Neural cell (in vitro differentiated cells): ENCODE data around the gene SNX30. TPM values are rescaled to one million over a fixed set of nuclear protein-coding genes. Genes with fewer than 3 reads are reported as not detected.

Experiments used
- H2AFZ ChIP-seq: fragments of 200-600, 300-800 bp; sonication (generic), shearing (Covaris generic); 2 replicates; pipeline ENCODE4 v1.6.0; 2014; ENCODE audit warnings: low read depth, mild to moderate bottlenecking, antibody characterized with exemption, low read length, moderate library complexity
- H3F3A ChIP-seq: fragments of 200-600 bp; shearing (Covaris generic); 2 replicates; pipeline ENCODE4 v1.6.1; 2016; ENCODE audit warnings: mild to moderate bottlenecking, moderate library complexity, mixed read lengths, antibody characterized with exemption, low read length; ENCODE audit not compliant: insufficient read depth, poor library complexity, severe bottlenecking
- H3K27ac ChIP-seq: fragments of 200-600, 300-800 bp; sonication (generic), shearing (Covaris generic); 2 replicates; pipeline ENCODE4 v1.5.1; 2014; ENCODE audit warnings: mild to moderate bottlenecking, low read length, moderate library complexity
- H3K27me3 ChIP-seq: fragments of 300-800, 200-600 bp; sonication (generic), shearing (Covaris generic); 2 replicates; pipeline ENCODE4 v1.6.0; 2014; ENCODE audit warnings: mild to moderate bottlenecking, low read depth, low read length, moderate library complexity; ENCODE audit not compliant: insufficient read depth
- H3K36me3 ChIP-seq: fragments of 300-800, 200-600 bp; sonication (generic), shearing (Covaris generic); 2 replicates; pipeline ENCODE4 v1.5.1; 2014; ENCODE audit warnings: mild to moderate bottlenecking, antibody characterized with exemption, low read length, moderate library complexity; ENCODE audit not compliant: insufficient read depth
- H3K4me2 ChIP-seq: fragments of 300-800, 200-600 bp; sonication (generic), shearing (Covaris generic); 2 replicates; pipeline ENCODE4 v1.6.0; 2014; ENCODE audit warnings: mild to moderate bottlenecking, low read length
- H3K4me3 ChIP-seq: fragments of 300-800, 200-600 bp; sonication (generic), shearing (Covaris generic); 2 replicates; pipeline ENCODE4 v1.5.1; 2014; ENCODE audit warnings: mild to moderate bottlenecking, low read length, moderate library complexity
- H3K79me2 ChIP-seq: fragments of 200-600 bp; shearing (Covaris generic); replicated peaks from 2 replicates; pipeline ENCODE4 v1.6.0; 2014; ENCODE audit warnings: mild to moderate bottlenecking, low read length, moderate library complexity; ENCODE audit not compliant: insufficient read depth
- H3K9ac ChIP-seq: fragments of 300-800, 200-600 bp; sonication (generic), shearing (Covaris generic); 2 replicates; pipeline ENCODE4 v1.6.1; 2016; ENCODE audit warnings: mild to moderate bottlenecking, low read length, mixed read lengths
- H3K9me2 ChIP-seq: fragments of 200-600 bp; shearing (Covaris generic); 2 replicates; pipeline ENCODE4 v1.6.1; 2016; ENCODE audit warnings: mild to moderate bottlenecking, low read length, mixed read lengths; ENCODE audit not compliant: insufficient read depth
- H3K9me3 ChIP-seq: fragments of 200-600, 300-800 bp; sonication (generic), shearing (Covaris generic); 2 replicates; pipeline ENCODE4 v1.6.1; 2016; ENCODE audit warnings: mild to moderate bottlenecking, mixed run types, low read length, moderate library complexity, mixed read lengths
- H4K20me1 ChIP-seq: fragments of 200-600 bp; shearing (Covaris generic); 2 replicates; pipeline ENCODE4 v1.6.1; 2016; ENCODE audit warnings: mild to moderate bottlenecking, mixed run types; ENCODE audit not compliant: insufficient read depth
- CTCF ChIP-seq: fragments of 450-650 bp; IDR thresholded peaks from 2 replicates; pipeline ENCODE4 v1.5.1; 2014; ENCODE audit warnings: antibody characterized with exemption, mild to moderate bottlenecking, moderate library complexity; ENCODE audit not compliant: poor library complexity, severe bottlenecking
- EP300 ChIP-seq: fragments of 450-650 bp; conservative IDR thresholded peaks from 2 replicates; pipeline ENCODE4 v1.6.1; 2014; ENCODE audit warnings: antibody characterized with exemption, mild to moderate bottlenecking, moderate library complexity; ENCODE audit not compliant: poor library complexity, severe bottlenecking
- EZH2 ChIP-seq: fragments of 200-600, 300-800 bp; shearing (Covaris generic), sonication (generic); IDR thresholded peaks from 2 replicates; pipeline ENCODE4 v1.6.1; 2014; ENCODE audit warnings: antibody characterized with exemption, low read length, borderline replicate concordance, mild to moderate bottlenecking; ENCODE audit not compliant: insufficient read depth, poor library complexity, severe bottlenecking
- MXI1 ChIP-seq: fragments of 450-650 bp; conservative IDR thresholded peaks from 2 replicates; pipeline ENCODE4 v1.6.1; 2014; ENCODE audit warnings: antibody characterized with exemption, mild to moderate bottlenecking; ENCODE audit not compliant: poor library complexity, severe bottlenecking
- POLR2AphosphoS5 ChIP-seq: IDR thresholded peaks from 2 replicates; pipeline ENCODE4 v1.6.1; 2012
- RAD21 ChIP-seq: fragments of 450-650 bp; conservative IDR thresholded peaks from 2 replicates; pipeline ENCODE4 v1.6.1; 2014; ENCODE audit warnings: antibody characterized with exemption, mild to moderate bottlenecking, moderate library complexity
- REST ChIP-seq: IDR thresholded peaks from 2 replicates; pipeline ENCODE4 v1.6.1; 2012; ENCODE audit warnings: borderline replicate concordance
- SMC3 ChIP-seq: fragments of 450-650 bp; conservative IDR thresholded peaks from 2 replicates; pipeline ENCODE4 v1.6.1; 2014; ENCODE audit warnings: antibody characterized with exemption, mild to moderate bottlenecking, moderate library complexity; ENCODE audit not compliant: poor library complexity
- TAF1 ChIP-seq: IDR thresholded peaks from 2 replicates; pipeline ENCODE4 v1.6.1; 2012; ENCODE audit warnings: low read depth
- polyA plus RNA-seq: library from polyadenylated mRNA; depleted of rRNA; stranded (reverse); fragments of >200 nt; gene quantifications from 2 replicates; pipeline ENCODE4 v1.2.3, GENCODE V29; 2014

Gene SNX30
- polyA plus RNA-seq, 1 donor from 2014 or later: 30.0 TPM

- H3K4me3 ChIP-seq: no peak overlapping the region
- no peaks in the 10 kb centered on the region for H3K9me2 ChIP-seq
- H4K20me1 ChIP-seq: no peaks in the 10 kb centered on the region
- no peak overlapping the region for H3K9ac ChIP-seq
- no peaks in the 10 kb centered on the region for H3F3A ChIP-seq
- no peaks in the 10 kb centered on the region for H3K79me2 ChIP-seq
- no peak overlapping the region for H2AFZ ChIP-seq
- no peak overlapping the region for H3K4me2 ChIP-seq
- TF ChIP-seq TAF1 (no peak), POLR2AphosphoS5 (no peak), MXI1 (no peak), REST (no peak), RAD21 (no peak), EZH2 (no peak), EP300 (no peak), SMC3 (no peak), CTCF (no peak)
- no peaks in the 10 kb centered on the region for H3K27me3 ChIP-seq
- H3K9me3 ChIP-seq: no peaks in the 10 kb centered on the region
- H3K36me3 ChIP-seq: no peaks in the 10 kb centered on the region
- H3K27ac ChIP-seq: no peak overlapping the region
Observed at GRCh38 chr9:112912636-112913035, 162.1 kb downstream of the SNX30 start.

- Histone ChIP-seq H3K4me3 (no peak overlapping the region), H3K27me3 (no peaks in the 10 kb centered on the region), H3K4me2 (no peak overlapping the region), H3K9ac (no peak overlapping the region), H3K9me3 (no peaks in the 10 kb centered on the region), H3F3A (no peaks in the 10 kb centered on the region), H3K36me3 (no peaks in the 10 kb centered on the region), H3K79me2 (no peaks in the 10 kb centered on the region), H2AFZ (no peak overlapping the region), H4K20me1 (no peaks in the 10 kb centered on the region), H3K27ac (no peak overlapping the region), H3K9me2 (no peaks in the 10 kb centered on the region)
- no peak for TF ChIP-seq REST
- TF ChIP-seq EP300: no peak
- TF ChIP-seq EZH2: no peak
- no peak for TF ChIP-seq POLR2AphosphoS5
- TF ChIP-seq RAD21: no peak
- TF ChIP-seq SMC3: no peak
- TF ChIP-seq TAF1: no peak
- TF ChIP-seq CTCF: no peak
- no peak for TF ChIP-seq MXI1
Observed at GRCh38 chr9:112913326-112913725, 162.8 kb downstream of the SNX30 start.
